WI38 (cell line): ENCODE data around the gene LIN52.

Source experiments
- H3K4me3 ChIP-seq: 2 replicates; pipeline ENCODE4 v1.5.1; 2011; ENCODE audit warnings: low read depth, mild to moderate bottlenecking, control low read depth, low read length
- CTCF ChIP-seq: IDR thresholded peaks from 2 replicates; pipeline ENCODE4 v1.5.1; 2012; ENCODE audit warnings: low read depth, mild to moderate bottlenecking, control low read depth, low read length

The LIN52 gene

GRCh38 chr14:74217672-74218448 is 133.1 kb downstream of the LIN52 start:
- TF ChIP-seq CTCF = peak; percentile 97
- no peak overlapping the region for H3K4me3 ChIP-seq

- no peak overlapping the region for H3K4me3 ChIP-seq
- TF ChIP-seq CTCF = no peak
Measured at GRCh38 chr14:74218462-74218861, 133.7 kb downstream of the LIN52 start.

- TF ChIP-seq CTCF = no peak
- no peak overlapping the region for H3K4me3 ChIP-seq
Measured at GRCh38 chr14:74219277-74220205, 134.8 kb downstream of the LIN52 start.

- H3K4me3 ChIP-seq = no peak overlapping the region
- TF ChIP-seq CTCF = no peak
Measured at GRCh38 chr14:74220991-74221390, 136.2 kb downstream of the LIN52 start.

DNA sequence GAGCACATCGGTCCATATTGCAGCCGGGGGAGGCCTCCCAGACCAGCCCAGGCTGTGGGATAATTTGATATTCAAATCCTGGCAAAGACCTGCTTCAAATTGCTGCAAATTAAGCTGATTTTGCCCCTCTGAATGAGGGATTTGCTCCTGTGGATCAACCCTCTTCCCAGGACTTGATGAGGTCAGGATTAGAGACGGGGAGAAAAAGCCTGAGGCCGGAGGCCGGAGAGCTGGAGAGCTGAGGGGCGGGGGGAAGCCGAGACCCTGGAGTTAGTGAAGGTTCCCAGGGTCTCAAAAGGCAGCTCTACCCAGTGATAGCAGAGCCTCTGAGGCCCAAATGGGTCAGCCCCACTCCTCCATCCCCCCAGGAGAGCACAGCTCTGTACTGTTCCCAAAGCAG is 137.0 kb downstream of the LIN52 start:
- no peak overlapping the region for H3K4me3 ChIP-seq
- TF ChIP-seq CTCF = no peak

GRCh38 chr14:74223016-74223415 is 138.3 kb downstream of the LIN52 start:
- no peak overlapping the region for H3K4me3 ChIP-seq
- TF ChIP-seq CTCF = no peak

DNA sequence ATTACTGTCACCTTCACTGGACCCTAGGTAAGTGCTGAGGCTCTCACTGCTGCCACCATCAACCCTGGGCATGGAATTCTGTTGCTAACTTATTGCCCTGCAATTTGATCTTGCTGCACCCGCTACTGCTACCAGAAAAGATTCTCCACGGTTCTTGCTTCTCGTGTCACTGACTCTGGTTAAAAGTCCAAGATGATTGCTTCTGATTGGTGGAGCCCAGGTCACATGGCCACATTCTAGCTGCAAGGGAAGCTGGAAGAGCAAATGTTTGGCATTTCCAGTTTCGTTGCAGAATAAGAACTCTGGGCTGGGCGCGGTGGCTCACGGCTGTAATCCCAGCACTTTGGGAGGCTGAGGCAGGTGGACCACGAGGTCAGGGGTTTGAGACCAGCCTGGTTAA is 147.0 kb downstream of the LIN52 start:
- no peak overlapping the region for H3K4me3 ChIP-seq
- no peak for TF ChIP-seq CTCF
